Measurements from ENCODE around the gene IFT43.
"Not testable (repeated sequence)": the region's sequence is repeated elsewhere in the genome, so short reads cannot be mapped to it uniquely, and the experiment has no call there.

IFT43 gene

DNA sequence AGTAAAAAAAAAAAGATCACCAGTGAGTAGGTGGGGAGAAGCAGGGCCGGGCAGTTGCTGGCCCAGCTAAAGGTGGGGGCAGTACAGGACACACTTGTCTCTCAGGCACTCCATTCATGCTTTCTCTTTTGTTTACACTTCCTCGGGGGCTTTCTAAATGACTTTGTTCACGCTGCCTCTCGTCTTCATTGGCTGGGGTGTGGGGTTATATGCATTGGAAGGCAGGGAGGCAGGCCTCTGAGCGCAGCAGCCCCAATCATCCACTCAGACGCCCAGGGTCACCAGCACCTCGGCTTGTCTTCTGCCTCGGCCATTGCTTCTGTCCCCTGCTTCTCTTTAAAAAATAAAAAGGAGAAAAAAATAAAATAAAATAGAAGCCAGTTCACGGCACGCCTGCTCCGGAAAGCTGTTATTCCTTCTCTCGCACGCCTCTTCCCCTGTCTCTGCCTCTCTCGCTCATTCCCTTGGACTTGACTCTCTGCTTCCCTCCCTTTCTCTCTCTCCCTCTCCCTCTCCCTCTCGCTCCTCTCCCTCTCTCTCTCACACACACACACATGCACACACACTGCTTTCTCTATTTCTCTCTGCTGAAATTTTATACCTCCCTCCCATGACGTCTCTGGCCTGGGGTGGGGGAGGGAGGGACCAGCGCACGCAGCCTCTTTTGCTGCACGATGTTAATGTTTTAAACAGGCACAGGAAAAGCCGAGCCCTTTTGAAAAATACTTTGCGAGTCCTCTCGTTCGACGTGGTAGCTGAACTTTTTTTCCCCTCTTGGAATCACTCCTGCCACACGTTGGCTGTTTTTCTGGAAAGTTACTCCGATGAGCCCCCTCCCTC is 3.9 kb upstream of the IFT43 start, which contains the start of gene TGFB3:
TGFB3 (minus strand) TSS at position 570 of the 840 bp plus-strand sequence. CDS start 1,102 bp downstream, outside the sequence.
- peak; percentile 63 for DNase-seq

DNA sequence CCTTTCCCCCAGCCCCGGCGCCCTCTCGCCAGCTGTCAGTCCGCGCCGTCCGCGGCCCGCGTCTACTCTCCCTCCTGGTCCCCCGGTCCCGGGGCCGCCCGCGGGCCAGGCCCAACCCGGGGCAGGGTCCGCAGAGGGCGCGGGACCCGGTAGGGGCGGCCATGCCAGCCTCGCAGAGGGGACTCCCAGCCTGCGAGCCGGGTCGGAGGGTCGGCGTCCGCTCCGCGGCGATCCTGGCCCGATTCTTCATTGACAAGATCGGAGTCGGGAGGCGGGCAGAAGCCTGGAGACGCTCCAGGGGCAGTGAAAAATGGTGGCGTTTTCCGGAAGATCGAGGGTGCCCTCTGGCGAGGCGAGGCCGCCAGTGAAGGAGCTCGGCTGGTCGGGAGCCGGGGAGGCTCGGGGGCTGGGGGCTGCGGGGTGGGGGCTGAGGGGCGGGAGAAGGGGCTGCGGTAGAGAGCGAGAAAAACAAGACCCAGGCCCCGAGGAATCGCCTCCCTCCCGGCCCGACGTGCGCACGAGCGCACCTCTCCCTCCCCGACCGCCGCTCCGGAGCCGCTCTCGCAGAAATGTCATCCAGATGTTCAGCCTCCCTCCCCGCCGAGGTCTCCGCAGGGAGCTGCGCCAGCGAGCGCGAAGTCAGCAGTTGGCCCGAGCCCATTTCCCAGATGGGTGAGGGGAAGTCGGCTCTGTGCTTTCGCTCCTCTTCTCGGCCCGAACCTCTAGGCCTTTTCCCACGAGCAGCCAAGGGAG is 3.1 kb upstream of the IFT43 start:
- peak; percentile 73 for DNase-seq

DNA sequence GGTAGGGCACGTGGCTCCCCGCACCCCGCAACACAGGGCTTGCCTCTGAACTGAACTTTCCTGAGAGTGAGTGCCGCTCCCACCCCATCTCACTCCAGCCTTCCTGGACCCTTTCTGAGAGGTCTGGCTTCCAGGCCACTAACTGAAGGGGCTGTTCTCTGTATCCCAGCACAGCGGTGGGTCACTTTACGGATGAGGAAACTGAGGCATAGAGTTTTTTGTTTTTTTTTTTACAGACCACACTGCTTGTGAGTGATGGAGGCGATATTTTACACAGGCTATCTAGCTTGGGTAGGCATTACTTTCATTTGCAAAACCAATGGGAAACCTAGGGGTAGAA is 2.6 kb upstream of the IFT43 start:
- DNase-seq, result no peak

DNA sequence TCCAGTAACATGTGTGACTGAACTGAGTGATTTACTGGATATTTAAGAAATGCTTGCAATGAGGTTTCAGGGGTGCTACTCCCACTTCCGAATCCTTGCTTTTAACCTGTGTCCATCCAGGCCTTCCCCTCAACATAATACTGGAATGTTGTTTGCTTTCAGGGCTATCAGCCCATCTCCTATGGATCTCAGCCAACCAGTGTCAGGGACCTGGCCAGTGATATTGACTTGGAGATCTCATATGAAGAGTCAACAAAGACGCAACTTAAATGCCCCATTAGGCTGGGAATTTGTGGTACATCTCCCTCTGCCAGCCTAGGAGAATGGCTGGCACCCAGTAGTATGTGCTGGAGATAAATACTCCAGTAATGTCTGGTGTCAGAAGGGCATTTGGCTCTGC is 889 bp upstream of the IFT43 start:
- no peak for DNase-seq

DNA sequence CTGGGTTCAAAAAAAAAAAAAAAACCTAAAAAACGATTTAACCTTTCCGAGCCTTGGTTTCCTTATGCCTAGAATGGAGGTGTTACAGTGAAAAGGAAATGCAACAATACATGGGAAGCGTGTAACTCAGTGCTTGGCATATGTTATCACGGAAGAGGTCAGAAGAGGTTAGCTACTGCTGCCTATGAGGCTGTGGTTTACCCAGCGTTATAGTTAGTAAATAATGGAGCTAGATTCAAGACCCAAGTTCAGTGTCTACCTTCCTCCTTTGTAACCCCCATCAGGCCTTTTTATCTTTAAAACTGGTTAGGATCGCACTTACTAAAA is 839 bp downstream of the IFT43 start:
- no peak for DNase-seq

DNA sequence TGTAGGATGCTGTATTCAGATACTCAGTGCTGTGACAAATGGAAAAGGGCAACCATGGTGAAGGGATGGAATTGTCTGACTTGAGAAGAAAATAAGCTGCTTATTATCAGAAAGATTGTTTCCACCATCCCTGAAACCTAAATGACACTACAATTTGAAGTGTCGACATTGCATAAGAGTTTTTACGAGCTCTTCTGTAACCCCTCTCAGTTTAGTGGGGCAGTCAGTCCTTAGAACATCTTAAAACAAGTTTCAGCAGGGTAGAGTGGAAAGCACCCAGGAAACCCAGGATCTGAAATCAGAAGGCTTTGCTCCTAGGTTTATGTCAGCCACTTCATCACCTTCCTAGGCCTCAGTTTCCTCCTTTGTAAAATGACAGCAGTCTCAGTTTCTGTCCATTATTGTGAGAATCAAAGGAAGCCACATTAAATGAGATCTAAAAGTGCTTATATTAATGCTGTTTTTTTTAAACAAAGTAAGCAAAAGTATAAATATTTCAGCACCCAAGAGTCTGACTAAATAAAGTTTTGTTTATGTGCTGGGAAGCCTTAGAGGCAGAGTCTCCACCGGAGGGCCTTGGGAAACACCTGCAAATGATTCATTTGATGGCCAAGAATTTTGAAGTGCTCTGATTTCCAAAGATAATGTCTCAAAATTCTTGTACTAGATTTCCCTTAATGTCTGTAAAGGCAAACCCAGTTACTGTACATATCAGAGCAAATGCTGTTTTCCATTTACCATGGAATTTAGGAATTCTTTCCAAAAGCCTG is 1.8 kb downstream of the IFT43 start:
- no peak for DNase-seq

DNA sequence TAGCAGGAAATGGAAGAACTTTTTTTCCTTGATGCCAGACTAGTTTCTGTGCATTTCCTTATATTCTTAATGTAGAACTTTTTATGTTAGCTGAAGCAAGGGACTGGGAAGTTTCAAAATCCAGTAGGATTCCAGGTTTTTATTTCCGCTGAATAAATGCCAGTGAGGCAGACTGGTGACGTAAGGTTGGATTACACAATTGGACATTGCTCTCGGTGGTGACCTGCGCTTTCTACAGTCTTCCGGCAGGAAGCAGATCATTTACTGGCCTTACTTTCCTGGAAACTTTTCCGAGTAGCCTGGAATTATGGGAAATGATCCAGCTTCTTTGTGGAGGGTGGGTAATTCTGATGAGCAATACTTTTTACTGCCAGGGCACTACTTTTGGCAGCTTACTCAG is 3.6 kb downstream of the IFT43 start:
- no peak for DNase-seq

DNA sequence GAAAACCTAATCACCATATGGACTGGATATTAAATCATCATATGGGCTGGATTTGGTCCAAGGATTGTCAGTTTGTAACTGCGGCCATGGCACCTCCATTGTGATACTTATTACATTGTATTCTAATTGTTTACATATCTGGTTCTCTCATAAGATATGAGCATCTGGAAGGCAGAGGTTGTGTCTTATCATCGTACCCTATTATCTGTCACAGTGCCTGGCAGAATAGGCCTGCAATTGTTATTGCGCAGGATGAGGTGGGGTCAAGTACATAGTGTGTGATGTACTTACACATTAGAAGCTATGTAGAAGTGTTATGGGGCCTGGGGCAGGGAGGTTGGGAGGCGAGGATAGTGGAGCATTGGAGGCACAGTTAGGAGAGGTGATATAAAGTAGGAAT is 4.7 kb downstream of the IFT43 start:
- no peak for DNase-seq

DNA sequence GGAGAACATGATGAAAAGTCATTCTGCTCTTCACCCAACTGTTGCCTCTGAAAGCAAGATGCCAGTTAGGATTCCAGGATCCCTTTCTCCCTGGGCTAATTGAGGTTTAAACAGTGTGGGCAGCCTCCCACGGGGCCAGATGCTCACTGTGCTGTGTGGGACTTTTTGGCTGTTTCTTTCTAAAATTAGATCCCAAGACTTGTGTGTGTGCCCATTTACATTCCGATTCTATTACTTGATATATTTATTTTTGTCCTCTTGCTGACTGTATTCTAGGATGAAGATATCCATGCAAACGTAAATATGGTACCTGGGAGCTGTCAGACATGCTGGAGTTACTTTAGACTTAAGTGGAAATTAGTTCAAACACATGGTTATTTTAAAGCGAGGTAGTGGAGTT is 6.2 kb downstream of the IFT43 start:
- DNase-seq, result no peak

DNA sequence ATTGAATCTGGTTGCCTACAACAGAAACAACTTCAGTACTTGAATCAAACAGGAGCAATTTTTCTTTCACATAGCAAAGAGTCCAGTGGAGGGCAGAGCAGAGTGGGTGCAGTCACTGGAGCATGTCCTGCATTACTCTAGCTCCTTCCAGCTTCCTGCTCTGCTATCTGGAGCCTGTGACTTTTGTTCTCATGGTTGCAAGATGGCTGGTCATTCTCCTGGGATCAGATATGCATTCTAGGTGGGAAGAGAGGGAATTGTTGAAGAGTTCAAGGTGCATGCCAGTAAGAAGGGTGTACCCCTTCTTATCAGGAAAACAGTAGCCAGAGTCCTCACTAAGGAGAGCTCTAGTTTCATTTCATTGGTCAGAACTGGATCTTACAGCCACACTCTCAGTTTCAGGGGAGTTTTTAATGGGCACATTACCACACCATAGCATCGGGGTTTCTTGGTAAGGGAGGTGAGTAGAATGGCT is 8.0 kb downstream of the IFT43 start:
- DNase-seq, result no peak

DNA sequence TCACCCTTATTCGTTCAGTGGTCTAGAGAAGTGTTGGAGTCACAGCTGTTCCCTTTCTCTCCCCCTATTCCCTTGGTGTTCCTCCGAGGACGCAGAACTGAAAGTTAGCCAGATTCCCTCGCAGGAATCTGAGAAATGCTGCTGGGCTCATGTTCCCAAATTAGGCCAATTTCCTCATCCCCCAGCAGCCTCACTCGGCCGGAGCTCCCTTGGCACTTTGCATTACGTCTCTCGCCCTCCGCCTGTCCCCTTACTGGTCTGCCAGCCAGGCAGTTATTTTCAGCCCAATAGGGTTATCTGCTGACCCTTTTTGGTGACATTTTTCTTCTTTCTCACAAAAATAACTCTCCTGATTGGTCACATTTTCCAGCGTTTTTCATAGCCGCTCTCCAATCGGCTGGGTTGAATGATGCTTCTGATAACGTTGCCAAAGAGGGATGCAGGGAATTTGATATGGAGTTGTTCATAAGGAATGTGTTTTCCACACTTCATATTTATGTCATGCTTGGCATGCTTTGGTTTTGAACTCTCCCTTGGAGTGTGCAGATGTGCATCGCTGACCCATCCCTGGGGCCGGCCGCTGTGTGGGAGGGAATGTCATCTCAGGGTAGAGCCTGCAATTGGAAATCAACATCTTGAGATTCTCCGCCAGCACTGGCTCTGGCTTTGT is 9.9 kb downstream of the IFT43 start:
- no peak for DNase-seq

DNA sequence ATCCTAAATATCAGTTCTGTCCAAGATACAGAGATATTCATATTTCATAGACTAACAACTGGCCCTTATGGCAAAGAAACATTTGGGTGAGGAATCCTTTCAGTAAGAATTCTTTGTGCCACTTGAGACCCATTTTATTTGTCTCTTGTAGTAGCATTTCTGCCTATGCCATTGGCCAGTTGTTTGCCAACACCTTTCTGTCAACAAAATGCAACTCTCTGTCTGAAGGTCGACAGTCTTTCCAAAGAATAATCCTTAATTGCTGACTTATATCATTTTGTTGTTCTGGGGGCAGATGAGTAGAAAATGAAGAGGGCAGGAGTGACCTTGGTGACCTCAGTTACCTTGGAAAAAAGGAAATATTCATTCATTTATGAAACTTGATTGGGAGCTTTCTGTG is 10.9 kb downstream of the IFT43 start:
- DNase-seq, result no peak

DNA sequence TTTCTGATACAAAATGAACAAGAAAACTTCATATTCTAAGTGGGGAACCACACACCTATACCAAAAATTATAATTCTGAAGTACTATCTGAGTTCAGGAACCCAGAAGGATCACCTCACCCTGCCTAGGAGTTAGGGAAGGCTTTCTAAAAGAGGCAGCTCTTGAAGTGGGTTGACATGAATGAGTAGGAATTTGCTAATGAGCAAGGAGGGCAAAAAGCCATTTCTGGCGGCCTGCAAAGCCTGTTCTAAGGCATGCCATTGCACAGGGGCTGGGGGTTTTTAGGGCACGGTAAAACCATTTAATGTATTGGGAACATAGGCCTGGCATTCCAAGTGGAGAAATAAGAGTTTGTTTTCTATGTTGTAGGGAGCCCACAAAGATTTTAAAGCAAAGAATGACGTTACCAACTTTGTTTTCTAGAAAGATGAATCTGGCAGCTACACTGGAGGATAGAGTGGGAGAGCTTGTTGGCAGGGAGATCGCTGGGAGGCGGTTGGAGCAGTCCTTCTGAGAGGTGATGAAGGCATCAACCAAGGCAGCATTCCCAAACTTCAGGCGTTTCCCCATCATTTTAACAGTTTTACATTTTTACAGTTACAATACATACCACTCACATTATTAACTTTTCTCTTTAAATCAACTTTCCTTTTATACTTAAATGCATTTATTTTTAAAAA is 14.1 kb downstream of the IFT43 start:
- DNase-seq, result no peak

DNA sequence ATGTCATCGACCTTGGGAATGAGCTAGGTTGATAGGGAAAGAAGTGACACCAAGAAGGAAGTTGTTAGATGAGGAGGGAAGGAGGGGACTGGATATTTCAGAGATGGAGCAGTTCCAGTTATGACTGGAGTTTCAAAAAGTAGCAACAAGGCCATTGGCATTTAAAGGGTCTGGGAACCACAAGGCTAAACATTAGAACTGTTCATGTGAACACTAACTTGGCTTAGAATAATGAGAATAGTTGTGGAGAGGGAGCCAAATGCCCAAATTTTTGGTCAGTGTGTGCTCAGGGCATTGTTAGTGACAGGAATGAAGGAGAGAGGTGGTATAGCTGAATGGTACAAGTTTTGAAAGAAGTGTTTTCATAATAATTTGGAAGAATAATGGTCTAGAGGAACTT is 16.8 kb downstream of the IFT43 start:
- no peak for DNase-seq

DNA sequence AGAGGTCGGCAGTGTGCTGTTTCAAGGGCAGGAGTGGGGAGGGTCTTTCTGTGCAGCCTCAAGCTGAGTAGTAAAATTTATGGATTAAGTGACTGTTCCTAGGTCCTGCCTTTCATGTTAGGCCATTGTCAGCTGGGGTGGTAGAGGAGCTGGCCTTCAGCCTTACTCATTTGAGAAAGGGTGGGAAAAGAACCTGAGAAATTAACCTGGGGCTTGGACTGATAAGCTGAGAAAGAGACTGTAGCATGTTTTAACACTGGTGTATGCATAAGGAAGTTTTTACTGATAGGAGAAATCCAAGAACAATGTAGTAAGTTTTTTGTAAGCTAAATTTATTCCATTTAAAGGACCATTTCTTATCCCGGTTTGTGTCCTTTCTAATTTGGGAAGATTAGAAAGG is 20.7 kb downstream of the IFT43 start:
- no peak for DNase-seq

DNA sequence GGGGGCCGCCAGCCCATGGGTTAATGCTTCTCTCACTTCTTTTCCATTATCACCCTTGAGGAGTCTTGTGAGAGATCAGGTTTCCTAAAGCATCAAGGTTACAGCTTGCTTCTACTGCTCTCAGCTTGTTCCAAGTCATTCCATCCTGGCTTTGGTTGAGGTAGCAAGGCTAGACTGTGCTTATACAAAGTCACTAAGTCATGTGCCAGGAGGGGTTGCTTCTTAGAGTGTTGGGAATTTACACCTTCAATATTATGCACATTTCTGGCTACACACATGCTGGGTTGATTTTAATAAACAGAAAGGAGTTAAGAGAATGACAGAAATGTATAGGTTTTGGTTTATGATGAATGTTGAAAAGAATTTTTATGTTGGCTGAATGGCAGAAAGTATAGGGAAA is 21.8 kb downstream of the IFT43 start:
- DNase-seq, result no peak

DNA sequence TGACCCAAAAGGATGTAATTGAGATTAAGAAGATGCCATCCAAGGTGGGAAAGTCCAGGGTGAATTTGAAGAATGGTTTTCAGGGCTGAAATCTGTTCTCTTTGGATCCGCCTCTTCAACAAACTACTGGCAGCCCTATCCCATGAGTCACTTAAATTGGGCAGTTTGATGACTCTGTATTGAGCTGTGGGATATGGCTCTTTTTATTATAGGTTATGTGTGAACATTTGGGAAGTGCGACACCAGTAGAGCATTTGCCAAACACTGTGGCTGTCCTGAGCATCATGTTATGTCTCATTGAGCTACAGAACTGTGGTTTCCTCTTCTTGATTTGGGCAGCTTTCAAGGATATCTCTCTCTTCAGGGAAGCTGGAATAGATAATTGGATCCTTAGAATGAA is 22.3 kb downstream of the IFT43 start:
- DNase-seq, result no peak

DNA sequence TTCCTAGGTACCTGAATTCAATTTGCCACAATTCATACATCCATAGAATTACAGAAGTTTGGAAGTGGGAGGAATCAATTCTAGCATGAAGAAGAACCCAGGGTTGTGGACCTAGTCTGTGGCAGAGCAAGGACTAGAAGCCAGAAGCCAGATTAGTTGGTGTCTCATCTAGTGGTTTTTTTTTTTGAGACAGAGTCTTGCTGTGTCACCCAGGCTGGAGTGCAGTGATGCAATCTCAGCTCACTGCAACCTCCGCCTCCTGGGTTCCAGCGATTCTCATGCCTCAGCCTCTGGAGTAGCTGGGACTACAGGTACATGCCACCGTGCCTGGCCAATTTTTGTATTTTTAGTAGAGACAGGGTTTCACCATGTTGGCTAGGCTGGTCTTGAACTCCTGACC is 24.1 kb downstream of the IFT43 start:
- DNase-seq, result not testable (repeated sequence)

DNA sequence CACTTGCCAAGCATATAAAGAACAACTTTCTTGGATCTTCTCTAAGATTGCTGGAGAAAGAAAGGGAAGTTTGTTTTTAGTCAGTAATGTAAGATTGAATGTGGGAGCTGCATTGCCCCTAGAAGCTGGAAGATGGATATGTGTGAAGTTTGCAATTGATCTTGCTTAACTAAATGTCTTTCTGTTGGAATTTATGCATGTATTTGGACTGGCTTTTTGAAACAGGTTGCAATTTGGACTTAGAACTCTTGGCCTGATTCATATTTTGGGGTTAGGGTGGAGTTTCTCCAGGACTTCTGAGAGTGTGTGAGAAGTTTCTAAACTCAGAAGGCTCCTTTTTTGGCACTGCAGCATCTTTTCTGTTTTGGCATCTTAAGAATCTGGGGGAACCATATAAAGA is 26.4 kb downstream of the IFT43 start:
- DNase-seq, result no peak

DNA sequence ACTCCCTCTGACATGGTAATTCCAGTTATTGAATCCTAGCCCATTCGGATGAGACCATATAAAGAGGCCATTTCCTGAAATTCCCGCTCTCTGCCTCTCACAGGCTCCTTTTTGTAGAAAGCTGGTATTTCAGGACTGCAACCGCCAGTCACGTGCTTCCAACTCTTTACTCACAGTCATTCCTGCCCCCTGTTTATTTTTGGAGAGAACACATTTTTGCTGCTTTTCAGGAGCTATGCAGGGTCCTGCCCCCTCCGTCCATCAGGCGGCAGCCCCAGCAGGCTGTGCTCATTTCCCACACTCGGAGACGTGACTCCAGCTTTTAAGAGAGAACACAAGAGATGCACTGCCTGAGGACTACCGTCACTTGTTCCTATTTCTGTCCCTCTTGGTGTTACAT is 26.8 kb downstream of the IFT43 start:
- no peak for DNase-seq

DNA sequence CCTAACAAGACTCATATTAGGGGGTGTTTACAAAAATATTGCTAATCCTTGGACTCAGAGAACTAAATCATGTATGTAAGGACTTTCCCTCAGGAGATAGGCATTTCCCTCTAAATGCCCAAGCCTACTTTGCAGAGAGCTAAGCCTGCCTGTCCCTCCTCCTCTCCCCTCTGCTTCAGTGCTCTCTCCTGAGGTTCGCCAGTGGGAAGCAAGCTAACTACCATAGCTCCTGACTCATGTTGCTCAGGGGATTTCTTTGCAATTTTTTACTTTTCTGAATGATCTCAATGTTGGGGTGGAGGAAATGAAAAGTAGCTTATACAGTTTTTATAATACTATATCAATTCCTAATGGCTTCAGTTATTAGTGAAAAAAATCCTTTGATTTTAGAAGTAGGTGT is 29.6 kb downstream of the IFT43 start:
- DNase-seq, result no peak

DNA sequence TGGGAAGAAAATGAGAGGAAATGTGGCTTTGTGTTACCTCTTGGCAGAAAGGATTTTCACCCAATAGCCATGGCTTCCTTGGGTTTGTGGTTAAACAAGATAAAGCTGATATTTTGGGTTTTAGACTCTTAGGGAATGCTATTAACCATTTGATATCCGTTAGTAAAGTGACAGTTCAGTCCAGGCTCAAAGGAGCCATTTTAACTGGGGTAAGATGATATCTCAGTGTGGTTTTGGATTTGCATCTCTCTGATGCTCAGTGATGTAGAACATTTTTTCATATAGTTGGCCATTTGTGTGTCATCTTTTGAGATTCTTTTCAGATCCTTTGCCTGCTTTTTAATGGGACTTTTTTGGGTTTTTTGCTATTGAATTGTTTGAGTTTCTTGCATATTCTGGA is 30.1 kb downstream of the IFT43 start:
- no peak for DNase-seq

DNA sequence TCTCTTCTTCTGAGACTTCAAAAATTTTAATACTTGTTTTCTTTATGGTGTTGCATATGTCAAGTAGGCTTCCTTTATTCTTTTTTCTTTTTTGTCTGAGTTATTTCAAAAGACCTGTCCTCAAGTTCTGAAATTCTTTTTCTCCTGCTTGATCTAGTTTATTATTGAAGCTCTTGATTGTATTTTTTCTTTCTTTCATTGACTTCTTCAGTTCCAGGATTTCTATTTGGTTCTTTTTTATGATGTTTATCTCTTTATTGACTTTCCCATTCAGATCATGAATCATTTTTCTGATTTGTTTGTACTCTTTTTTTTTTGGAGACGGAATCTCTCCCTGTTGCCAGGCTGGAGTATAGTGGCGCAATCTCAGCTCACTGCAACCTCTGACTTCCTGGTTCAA is 34.1 kb downstream of the IFT43 start:
- DNase-seq, result no peak

All from CD4-positive, alpha-beta T cell treated with Interleukin-4 for 4 hours (primary cell).